Ectodermal cell (in vitro differentiated cells): ENCODE measurements around the gene CP.

ENCODE experiments used
- H3K27ac ChIP-seq: 2 replicates; pipeline ENCODE4 v1.7.0; 2013; ENCODE audit warnings: mild to moderate bottlenecking, low read depth, low read length; ENCODE audit not compliant: insufficient read depth, poor library complexity, severe bottlenecking
- H3K27me3 ChIP-seq: 2 replicates; pipeline ENCODE4 v1.7.0; 2013; ENCODE audit warnings: mild to moderate bottlenecking, low read length; ENCODE audit not compliant: insufficient read depth, control insufficient read depth, poor library complexity, severe bottlenecking
- H3K36me3 ChIP-seq: one replicate; pipeline ENCODE4 v1.7.0; 2013; ENCODE audit warnings: low read length; ENCODE audit not compliant: control insufficient read depth, insufficient read depth
- H3K4me1 ChIP-seq: one replicate; pipeline ENCODE4 v1.7.0; 2013; ENCODE audit warnings: low read length; ENCODE audit not compliant: control insufficient read depth, insufficient read depth
- H3K4me3 ChIP-seq: 2 replicates; pipeline ENCODE4 v1.7.0; 2013; ENCODE audit warnings: low read depth, low read length, control low read depth; ENCODE audit not compliant: insufficient read depth
- H3K9me3 ChIP-seq: 2 replicates; pipeline ENCODE4 v1.7.0; 2013; ENCODE audit warnings: mild to moderate bottlenecking, low read length, moderate library complexity; ENCODE audit not compliant: control insufficient read depth
- WGBS, 2 experiments: methylation state at CpG; one replicate each; pipeline ENCODE4 v1.1.7; 2013; ENCODE audit warnings: missing lambda C conversion rate in 2 of 2; 5-methylcytosine and 5-hydroxymethylcytosine counted together

CP gene

DNA sequence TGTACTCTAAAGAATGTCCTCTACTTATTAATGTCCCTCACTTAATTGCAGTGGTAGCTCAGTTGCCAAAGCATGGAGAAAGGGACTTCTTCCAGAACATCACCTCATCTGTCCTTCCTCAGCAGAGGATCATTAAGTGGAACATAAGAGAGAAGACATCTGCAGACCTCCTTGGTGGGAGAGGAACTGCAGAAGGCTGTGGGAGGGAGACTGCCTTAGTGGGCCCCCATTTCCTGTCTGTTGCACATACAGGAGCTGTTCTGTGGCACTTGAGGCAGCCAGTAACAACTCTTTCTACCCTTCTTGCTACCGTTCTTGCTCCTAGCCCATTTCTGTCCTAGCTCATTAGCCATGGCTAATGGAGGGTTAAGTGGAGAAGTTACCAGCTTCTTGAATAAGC, 58.6 kb downstream of the CP start:
- Histone ChIP-seq H3K4me1 (no peaks in the 10 kb centered on the region), H3K36me3 (peaks cover 5% of the 10 kb centered on the region), H3K27ac (no peak overlapping the region), H3K9me3 (no peaks in the 10 kb centered on the region), H3K4me3 (no peak overlapping the region), H3K27me3 (no peaks in the 10 kb centered on the region)
- WGBS, 2 experiments: 93% methylated on average over 1 of the region's 1 CpG; no CpG with 5 or more reads in 1 of the 2 experiments

- Histone ChIP-seq H3K4me1 (no peaks in the 10 kb centered on the region), H3K27me3 (no peaks in the 10 kb centered on the region), H3K27ac (no peak overlapping the region), H3K36me3 (peaks cover 10% of the 10 kb centered on the region), H3K9me3 (no peaks in the 10 kb centered on the region), H3K4me3 (no peak overlapping the region)
- WGBS, 2 experiments: 94% methylated on average over 2 of the region's 2 CpGs
Measured at GRCh38 chr3:149162007-149162406, 59.6 kb downstream of the CP start.

GRCh38 chr3:149160754-149161300, 60.8 kb downstream of the CP start:
- peaks cover 10% of the 10 kb centered on the region for H3K36me3 ChIP-seq
- WGBS, 2 experiments: 98% methylated on average over 2 to 3 of the region's 4 CpGs
- H3K4me1 ChIP-seq: no peaks in the 10 kb centered on the region

GRCh38 chr3:149153402-149153801, 68.2 kb downstream of the CP start:
- Histone ChIP-seq H3K27ac (no peak overlapping the region), H3K4me3 (no peak overlapping the region), H3K4me1 (no peaks in the 10 kb centered on the region), H3K36me3 (peaks cover 5% of the 10 kb centered on the region), H3K9me3 (no peaks in the 10 kb centered on the region), H3K27me3 (no peaks in the 10 kb centered on the region)

More at GRCh38 chr3:149160754-149161300, 60.8 kb downstream of the CP start:
- Histone ChIP-seq H3K27me3 (no peaks in the 10 kb centered on the region), H3K4me3 (no peak overlapping the region), H3K27ac (no peak overlapping the region), H3K9me3 (no peaks in the 10 kb centered on the region)

- Histone ChIP-seq H3K9me3 (no peaks in the 10 kb centered on the region), H3K36me3 (peaks cover 3% of the 10 kb centered on the region), H3K27me3 (no peaks in the 10 kb centered on the region), H3K4me1 (no peaks in the 10 kb centered on the region), H3K4me3 (no peak overlapping the region), H3K27ac (no peak overlapping the region)
- 68 to 80% methylated on average over 2 of the region's 2 CpGs for WGBS, 2 experiments
Measured at GRCh38 chr3:149152420-149152819, 69.2 kb downstream of the CP start.

- no peaks in the 10 kb centered on the region for H3K4me1 ChIP-seq
- no peaks in the 10 kb centered on the region for H3K36me3 ChIP-seq
- H3K9me3 ChIP-seq: no peaks in the 10 kb centered on the region
- whole genome bisulfite sequencing, 2 experiments: 89 to 97% methylated on average over 2 of the region's 2 CpGs
- H3K27ac ChIP-seq: no peak overlapping the region
- H3K4me3 ChIP-seq: no peak overlapping the region
- no peaks in the 10 kb centered on the region for H3K27me3 ChIP-seq
Measured at GRCh38 chr3:149151843-149152242, 69.8 kb downstream of the CP start.

GRCh38 chr3:149150436-149150835, 71.2 kb downstream of the CP start:
- H3K4me1 ChIP-seq: no peaks in the 10 kb centered on the region
- H3K27me3 ChIP-seq: no peaks in the 10 kb centered on the region
- peaks cover 5% of the 10 kb centered on the region for H3K36me3 ChIP-seq
- no peaks in the 10 kb centered on the region for H3K9me3 ChIP-seq
- no peak overlapping the region for H3K4me3 ChIP-seq
- no peak overlapping the region for H3K27ac ChIP-seq
- 96 to 98% methylated on average over 6 of the region's 6 CpGs for WGBS, 2 experiments

- Histone ChIP-seq H3K4me1 (no peaks in the 10 kb centered on the region), H3K4me3 (no peak overlapping the region), H3K9me3 (no peaks in the 10 kb centered on the region), H3K27me3 (no peaks in the 10 kb centered on the region), H3K27ac (no peak overlapping the region), H3K36me3 (peaks cover 5% of the 10 kb centered on the region)
- 96 to 97% methylated on average over 1 of the region's 1 CpG for WGBS, 2 experiments
Measured at GRCh38 chr3:149145974-149146373, 75.7 kb downstream of the CP start.

DNA sequence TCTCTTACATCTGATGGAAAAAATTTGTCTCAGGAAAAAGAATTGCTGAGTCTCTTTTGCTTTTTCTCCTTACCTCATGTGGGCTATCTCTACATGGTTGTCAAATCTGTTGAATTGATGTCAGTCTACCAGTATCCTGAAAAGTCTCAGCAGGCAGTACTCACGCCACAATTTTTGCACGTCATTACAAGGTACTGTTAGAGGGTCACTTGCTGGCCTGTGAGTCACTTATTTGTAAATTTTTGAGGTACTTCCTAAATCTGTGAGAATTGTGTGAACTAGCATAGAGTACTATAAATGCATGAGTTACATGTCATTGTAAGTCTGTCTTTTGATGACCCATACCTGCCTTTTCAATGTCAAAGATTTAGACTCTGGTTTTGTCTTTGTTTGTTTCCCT, 76.3 kb downstream of the CP start:
- Histone ChIP-seq H3K27ac (no peak overlapping the region), H3K4me1 (no peaks in the 10 kb centered on the region), H3K36me3 (peaks cover 5% of the 10 kb centered on the region), H3K27me3 (no peaks in the 10 kb centered on the region), H3K4me3 (no peak overlapping the region), H3K9me3 (no peaks in the 10 kb centered on the region)
- 92 to 94% methylated on average over 2 of the region's 2 CpGs for WGBS, 2 experiments

DNA sequence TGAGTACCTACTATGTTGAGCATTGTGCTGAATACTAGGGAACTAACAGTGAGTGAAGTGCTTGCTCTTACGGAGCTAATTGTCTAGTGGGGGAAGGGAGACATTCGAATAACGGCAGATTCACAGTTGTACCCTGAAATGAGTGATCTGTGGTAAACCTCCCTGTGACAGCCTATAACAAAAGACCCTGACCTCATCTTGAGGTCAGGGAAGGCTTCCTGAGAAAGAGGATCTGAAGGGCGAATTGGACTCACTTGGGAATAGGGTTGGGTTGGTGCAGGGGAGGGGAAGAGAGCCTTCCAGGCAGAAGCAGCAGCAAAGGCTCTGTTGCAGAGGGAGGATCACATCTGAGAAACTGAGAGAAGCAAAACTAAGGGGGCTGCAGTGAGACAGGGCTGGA, 78.9 kb downstream of the CP start:
- H3K9me3 ChIP-seq: no peaks in the 10 kb centered on the region
- H3K4me1 ChIP-seq: no peaks in the 10 kb centered on the region
- no peaks in the 10 kb centered on the region for H3K27me3 ChIP-seq
- WGBS, 2 experiments: 83 to 85% methylated on average over 4 of the region's 4 CpGs
- H3K36me3 ChIP-seq: peaks cover 5% of the 10 kb centered on the region
- no peak overlapping the region for H3K27ac ChIP-seq
- H3K4me3 ChIP-seq: no peak overlapping the region

DNA sequence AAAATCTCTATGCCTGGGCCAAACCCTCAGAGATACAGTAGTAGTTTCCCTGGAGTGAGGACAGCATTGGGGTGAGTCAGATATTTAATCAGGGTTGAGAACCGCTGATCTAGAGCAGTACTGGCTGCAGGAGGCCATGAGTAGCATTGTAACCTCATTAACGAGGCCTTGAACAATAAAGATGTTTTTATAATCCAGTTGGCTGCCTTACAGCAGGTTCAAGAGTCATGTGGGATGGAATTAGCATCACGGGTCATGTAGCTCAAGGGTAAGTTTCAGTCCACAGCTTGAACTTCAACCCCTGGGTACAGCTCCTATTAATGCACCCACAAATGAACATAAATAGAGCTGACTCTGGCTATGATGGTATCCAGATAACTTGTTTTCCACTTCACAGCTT, 87.1 kb downstream of the CP start:
- 87 to 92% methylated on average over 3 of the region's 3 CpGs for WGBS, 2 experiments
- H3K4me3 ChIP-seq: no peak overlapping the region
- peaks cover 5% of the 10 kb centered on the region for H3K36me3 ChIP-seq
- no peaks in the 10 kb centered on the region for H3K4me1 ChIP-seq
- H3K9me3 ChIP-seq: no peaks in the 10 kb centered on the region
- H3K27ac ChIP-seq: no peak overlapping the region
- H3K27me3 ChIP-seq: no peaks in the 10 kb centered on the region
